Motor neuron (in vitro differentiated cells): ENCODE measurements around the gene UBN1. TPM values are rescaled to one million over a fixed set of nuclear protein-coding genes. Genes with fewer than 3 reads are reported as not detected.
"Not testable (repeated sequence)": the region's sequence is repeated elsewhere in the genome, so short reads cannot be mapped to it uniquely, and the experiment has no call there.

ENCODE experiments used
- ATAC-seq, 8 experiments: fragments of 200-7000 bp; cut with Tn5 transposase; replicated peaks in 6 of 8; 2 replicates each; pipeline ENCODE4 v1.8.0; 2021; ENCODE audit warnings: mild to moderate bottlenecking in 8 of 8, moderate library complexity in 8 of 8
- H3K27ac ChIP-seq, 2 donors: fragments of 250-450 bp; sonication (Bioruptor Pico); 2 replicates each; pipeline ENCODE4 v1.9.0; 2021; ENCODE audit warnings: antibody characterized with exemption in 2 of 2, mild to moderate bottlenecking in 2 of 2, moderate library complexity in 1 of 2
- H3K4me1 ChIP-seq, 2 donors: fragments of 250-450 bp; sonication (Bioruptor Pico); replicated peaks in 1 of 2; 2 replicates each; pipeline ENCODE4 v1.6.1; 2021; ENCODE audit warnings: antibody characterized with exemption in 2 of 2, mild to moderate bottlenecking in 2 of 2, moderate library complexity in 1 of 2
- H3K4me3 ChIP-seq, 5 donors: fragments of 250-450 bp; sonication (Bioruptor Pico); 2 replicates each; pipeline ENCODE4 v1.9.0; 2021; ENCODE audit warnings: antibody characterized with exemption in 5 of 5, mild to moderate bottlenecking in 5 of 5, moderate library complexity in 4 of 5
- WGBS, 10 experiments: fragments of 450-650 bp; shearing (Covaris generic); methylation state at CpG; one replicate each; pipeline ENCODE4 v1.0.0; 2022; 5-methylcytosine and 5-hydroxymethylcytosine counted together
- in situ Hi-C, 9 experiments: fragments of 400-800 bp; cut with MboI; loops; one replicate each; pipeline ENCODE4 v1.15.0; 2021; ENCODE audit warnings: low sequenced_read_pairs in 9 of 9, low pct_unique_long_range_greater_than_20kb in 2 of 9; ENCODE audit not compliant: unreplicated experiment in 9 of 9
- total RNA-seq, 8 experiments: library from RNA; unstranded; fragments of 300-600 nt; gene quantifications; 2 replicates each; pipeline versions ENCODE4 v1.2.3 to v1.2.4, GENCODE V29; 2022

Gene UBN1
- total RNA-seq, 8 experiments from 2014 or later = 14.0 to 43.7 (median 24.2) TPM

DNA sequence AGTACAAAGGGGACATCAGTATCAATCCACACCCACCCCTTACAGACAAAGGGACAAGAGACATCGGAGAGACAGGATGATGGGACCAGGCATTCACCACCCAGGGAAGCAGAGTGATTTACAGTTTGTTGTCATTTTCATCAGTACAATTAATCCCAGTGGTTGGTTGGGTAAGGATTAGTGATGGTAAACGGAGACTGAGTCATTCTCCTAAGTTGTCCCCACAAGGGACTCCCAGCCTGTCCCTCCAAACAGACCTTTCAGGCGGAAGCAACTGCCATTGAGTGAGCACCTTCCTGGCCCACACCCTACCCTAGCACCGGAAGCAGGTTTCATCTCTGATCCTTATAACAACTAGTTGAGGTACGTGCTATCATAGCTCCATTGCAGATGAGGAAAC lies 78.5 kb downstream of the UBN1 start:
- in situ Hi-C loops = no loop called here
- H3K4me3 ChIP-seq = no peak overlapping the region
- ATAC-seq = no peak
- H3K27ac ChIP-seq = no peak overlapping the region
- no peaks in the 10 kb centered on the region for H3K4me1 ChIP-seq
- 60 to 100% (median 92%) methylated on average over 1 to 3 of the region's 5 CpGs; no CpG with 5 or more reads in 4 of the 10 experiments for WGBS, 10 experiments

GRCh38 chr16:4926928-4927327 lies 79.6 kb downstream of the UBN1 start:
- in situ Hi-C loops = no loop called here
- no peak for ATAC-seq

DNA sequence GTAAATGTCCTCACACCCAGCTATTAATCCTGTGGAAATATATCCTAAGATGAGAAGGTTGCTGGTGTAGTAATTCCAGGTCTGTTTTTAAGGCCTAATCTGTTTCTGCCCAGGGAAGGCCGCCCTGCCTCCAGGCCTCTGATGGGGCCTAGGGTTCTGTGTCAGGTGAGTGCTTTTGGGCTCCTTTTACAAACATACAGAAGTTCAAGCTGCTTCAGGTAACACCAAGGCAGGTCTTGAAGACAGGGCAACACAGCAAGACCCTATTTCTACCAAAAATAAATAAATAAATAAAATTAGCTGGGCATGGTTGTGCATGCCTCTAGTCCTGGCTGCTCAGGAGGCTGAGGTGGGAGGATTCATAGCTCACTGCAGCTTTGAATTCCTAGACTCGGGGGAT lies 80.4 kb downstream of the UBN1 start:
- no peak for ATAC-seq
- Histone ChIP-seq H3K27ac (no peak overlapping the region), H3K4me3 (no peak overlapping the region), H3K4me1 (no peaks in the 10 kb centered on the region)
- in situ Hi-C loops = no loop called here
- 33 to 100% (median 65%) methylated on average over 1 of the region's 2 CpGs; no CpG with 5 or more reads in 6 of the 10 experiments for whole genome bisulfite sequencing, 10 experiments

More at GRCh38 chr16:4926928-4927327, 79.6 kb downstream of the UBN1 start:
- H3K4me3 ChIP-seq = no peak overlapping the region
- 67 to 100% (median 100%) methylated on average over 1 to 2 of the region's 2 CpGs for WGBS, 10 experiments
- no peaks in the 10 kb centered on the region for H3K4me1 ChIP-seq
- no peak overlapping the region for H3K27ac ChIP-seq

DNA sequence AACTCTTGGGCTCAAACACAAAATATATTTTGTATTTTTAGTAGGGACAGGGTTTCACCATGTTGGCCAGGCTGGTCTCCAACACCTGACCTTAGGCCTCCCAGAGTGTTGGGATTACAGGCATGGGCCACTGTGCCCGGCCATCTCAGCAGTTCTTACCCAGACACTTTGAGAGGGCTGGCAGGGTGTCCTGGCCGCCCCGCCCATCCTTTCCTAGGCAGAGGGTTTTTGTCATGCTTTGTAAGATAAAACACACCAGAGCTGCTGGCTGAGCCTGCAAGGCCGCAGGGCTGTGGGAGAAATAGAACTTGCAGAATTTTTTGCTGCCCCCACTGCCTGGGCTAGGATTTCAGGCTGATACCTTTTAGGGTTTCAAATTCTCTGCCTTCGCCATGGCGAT lies 80.9 kb downstream of the UBN1 start:
- WGBS, 10 experiments = 20 to 100% (median 64%) methylated on average over 1 to 5 of the region's 6 CpGs; no CpG with 5 or more reads in 4 of the 10 experiments
- H3K27ac ChIP-seq = no peak overlapping the region
- in situ Hi-C loops = no loop called here
- H3K4me3 ChIP-seq = no peak overlapping the region
- no peak for ATAC-seq
- H3K4me1 ChIP-seq = no peaks in the 10 kb centered on the region

DNA sequence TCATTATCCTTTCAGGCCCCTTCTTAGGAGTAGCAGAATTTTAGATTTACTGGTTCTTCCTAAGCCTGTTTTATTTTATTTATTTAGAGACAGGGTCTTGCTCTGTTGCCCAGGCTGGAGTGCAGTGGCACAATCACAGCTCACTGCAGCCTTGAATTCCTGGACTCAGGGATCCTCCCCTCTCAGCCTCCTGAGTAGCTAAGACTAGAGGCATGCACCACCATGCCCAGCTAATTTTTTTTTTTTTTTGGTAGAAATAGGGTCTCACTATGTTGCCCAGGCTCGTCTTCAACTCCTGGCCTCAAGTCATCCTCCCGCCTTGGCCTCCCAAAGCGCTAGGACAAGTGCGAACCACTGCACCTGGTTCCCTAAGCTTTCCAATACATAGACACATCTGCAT lies 82.3 kb downstream of the UBN1 start:
- in situ Hi-C loops, H3K27ac ChIP-seq, H3K4me3 ChIP-seq, ATAC-seq, H3K4me1 ChIP-seq: not testable (repeated sequence)
- 60 to 100% (median 92%) methylated on average over 1 to 4 of the region's 4 CpGs; no CpG with 5 or more reads in 4 of the 10 experiments for WGBS, 10 experiments

DNA sequence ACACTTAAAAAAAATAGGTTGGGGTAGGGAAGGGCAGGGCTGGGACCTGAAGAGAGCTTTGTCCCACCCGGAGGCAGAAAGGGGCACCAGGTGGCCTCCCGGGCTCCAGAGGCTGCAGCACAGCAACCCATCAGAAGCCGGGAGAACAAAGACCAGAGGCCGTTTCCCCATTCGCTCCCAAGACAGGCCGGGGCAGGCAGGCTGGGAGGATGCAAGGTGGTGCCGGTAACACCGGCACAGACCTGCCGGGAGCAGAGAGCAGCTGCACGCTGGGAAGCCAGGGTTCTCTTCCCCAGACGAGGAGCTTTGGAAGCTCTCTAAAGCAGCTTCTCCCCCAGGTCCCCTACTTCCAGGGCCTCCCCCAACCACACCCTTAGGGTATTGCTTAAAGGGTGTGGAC lies 84.1 kb downstream of the UBN1 start:
- in situ Hi-C loops = no loop called here
- Histone ChIP-seq H3K27ac (no peak overlapping the region), H3K4me3 (no peak overlapping the region), H3K4me1 (peaks cover 0 to 5% of the 10 kb centered on the region in 2 donors)
- ATAC-seq = no peak
- 0 to 90% (median 70%) methylated on average over 1 to 4 of the region's 11 CpGs; no CpG with 5 or more reads in 3 of the 10 experiments for WGBS, 10 experiments

Other genes starting within 250 kb of the UBN1 start
- gene UBALD1, start 232.6 kb upstream of the UBN1 start, total RNA-seq = 10 to 100 TPM in 5 of 8 experiments, 1 to 10 TPM in 3; 6.9 to 20.8 (median 11.3) TPM
- 10 to 100 TPM; 16.3 to 69.6 (median 34.5) TPM for gene MGRN1, start 222.7 kb upstream of the UBN1 start, total RNA-seq
- gene NUDT16L1, start 153.9 kb upstream of the UBN1 start, total RNA-seq = 10 to 100 TPM; 13.8 to 35.2 (median 26.5) TPM
- 10 to 100 TPM; 11.7 to 35.5 (median 26.2) TPM for gene ANKS3, start 113.2 kb upstream of the UBN1 start, total RNA-seq
- 1 to 10 TPM in 6 of 8 experiments, under 1 TPM in 2; 0.96 to 9.4 (median 2.3) TPM for gene DNAAF8, start 112.9 kb upstream of the UBN1 start, total RNA-seq
- 10 to 100 TPM in 3 of 8 experiments, 1 to 10 TPM in 5; 7.9 to 17.5 (median 9.0) TPM for gene ZNF500, start 80.3 kb upstream of the UBN1 start, total RNA-seq
- 1 to 10 TPM in 2 of 8 experiments, under 1 TPM in 2, not detected in 4; 0.61 to 1.3 (median 1.0) TPM for gene SEPTIN12, start 59.1 kb upstream of the UBN1 start, total RNA-seq
- 1 to 10 TPM in 3 of 8 experiments, under 1 TPM in 4, not detected in 1; 0.71 to 2.1 (median 0.98) TPM for gene SMIM22, start 52.1 kb upstream of the UBN1 start, total RNA-seq
- 10 to 100 TPM; 19.1 to 45.1 (median 35.4) TPM for gene ROGDI, start 44.8 kb upstream of the UBN1 start, total RNA-seq
- 100 to 1,000 TPM in 1 of 8 experiments, 10 to 100 TPM in 7; 36.4 to 101 (median 49.5) TPM for gene GLYR1, start 193 bp upstream of the UBN1 start, total RNA-seq
- 100 to 1,000 TPM in 1 of 8 experiments, 10 to 100 TPM in 2, 1 to 10 TPM in 4, under 1 TPM in 1; 0.92 to 357 (median 3.6) TPM for gene PPL, start 89.7 kb downstream of the UBN1 start, total RNA-seq
- gene SEC14L5, start 110.8 kb downstream of the UBN1 start, total RNA-seq = 1 to 10 TPM in 4 of 8 experiments, under 1 TPM in 4; 0.04 to 2.0 (median 1.0) TPM
- 10 to 100 TPM in 3 of 8 experiments, 1 to 10 TPM in 5; 1.5 to 18.7 (median 6.5) TPM for gene NAGPA, start 186.5 kb downstream of the UBN1 start, total RNA-seq
- 10 to 100 TPM in 1 of 8 experiments, 1 to 10 TPM in 4, under 1 TPM in 3; 0.33 to 34.3 (median 1.7) TPM for gene C16orf89, start 218.5 kb downstream of the UBN1 start, total RNA-seq
- 10 to 100 TPM in 7 of 8 experiments, 1 to 10 TPM in 1; 6.6 to 43.8 (median 18.4) TPM for gene ALG1, start 224.4 kb downstream of the UBN1 start, total RNA-seq